Measurements from ENCODE around the gene AQP2.

Gene AQP2

GRCh38 chr12:49973361-49973830 lies 22.9 kb downstream of the AQP2 start:
- H3K27ac Mint-ChIP-seq: no peak overlapping the region
- no peak for ATAC-seq
- no peak overlapping the region for H3K4me3 Mint-ChIP-seq
- no peaks in the 10 kb centered on the region for H3K36me3 Mint-ChIP-seq (ENCODE audit: low read depth)
- H3K4me1 Mint-ChIP-seq: no peaks in the 10 kb centered on the region
- H3K27me3 Mint-ChIP-seq: peaks cover 6% of the 10 kb centered on the region
- H3K9me3 Mint-ChIP-seq: no peaks in the 10 kb centered on the region
- DNase-seq: no peak

GRCh38 chr12:49974231-49974675 lies 23.7 kb downstream of the AQP2 start:
- Mint-ChIP-seq H3K4me3 (no peak overlapping the region), H3K4me1 (no peaks in the 10 kb centered on the region), H3K9me3 (no peaks in the 10 kb centered on the region), H3K27ac (no peak overlapping the region), H3K36me3 (ENCODE audit: low read depth) (no peaks in the 10 kb centered on the region), H3K27me3 (no peaks in the 10 kb centered on the region)
- DNase-seq (no peak), ATAC-seq (no peak)

GRCh38 chr12:49974677-49975317 lies 24.3 kb downstream of the AQP2 start:
- Mint-ChIP-seq H3K27ac (no peak overlapping the region), H3K9me3 (no peaks in the 10 kb centered on the region), H3K4me3 (no peak overlapping the region), H3K36me3 (ENCODE audit: low read depth) (no peaks in the 10 kb centered on the region), H3K27me3 (no peaks in the 10 kb centered on the region), H3K4me1 (no peaks in the 10 kb centered on the region)
- no peak for DNase-seq
- no peak for ATAC-seq

- H3K4me3 Mint-ChIP-seq: no peak overlapping the region
- ATAC-seq (no peak), DNase-seq (no peak)
- H3K27me3 Mint-ChIP-seq: no peaks in the 10 kb centered on the region
- no peak overlapping the region for H3K27ac Mint-ChIP-seq
- no peaks in the 10 kb centered on the region for H3K36me3 Mint-ChIP-seq (ENCODE audit: low read depth)
- no peaks in the 10 kb centered on the region for H3K4me1 Mint-ChIP-seq
- H3K9me3 Mint-ChIP-seq: no peaks in the 10 kb centered on the region
Measured at GRCh38 chr12:49975318-49975761, 24.8 kb downstream of the AQP2 start.

GRCh38 chr12:49976557-49976956 lies 26.0 kb downstream of the AQP2 start:
- Mint-ChIP-seq H3K9me3 (no peaks in the 10 kb centered on the region), H3K4me1 (no peaks in the 10 kb centered on the region), H3K4me3 (no peak overlapping the region), H3K27me3 (no peaks in the 10 kb centered on the region), H3K36me3 (ENCODE audit: low read depth) (no peaks in the 10 kb centered on the region), H3K27ac (no peak overlapping the region)
- no peak for ATAC-seq
- DNase-seq: no peak

- H3K27me3 Mint-ChIP-seq: no peaks in the 10 kb centered on the region
- DNase-seq (no peak), ATAC-seq (no peak)
- no peak overlapping the region for H3K4me3 Mint-ChIP-seq
- no peaks in the 10 kb centered on the region for H3K9me3 Mint-ChIP-seq
- H3K4me1 Mint-ChIP-seq: no peaks in the 10 kb centered on the region
- no peak overlapping the region for H3K27ac Mint-ChIP-seq
- H3K36me3 Mint-ChIP-seq (ENCODE audit: low read depth): no peaks in the 10 kb centered on the region
Measured at GRCh38 chr12:49978125-49978524, 27.6 kb downstream of the AQP2 start.

GRCh38 chr12:49979016-49979586 lies 28.6 kb downstream of the AQP2 start:
- no peak for DNase-seq
- Mint-ChIP-seq H3K36me3 (ENCODE audit: low read depth) (no peaks in the 10 kb centered on the region), H3K27ac (no peak overlapping the region), H3K4me3 (no peak overlapping the region), H3K27me3 (no peaks in the 10 kb centered on the region), H3K4me1 (no peaks in the 10 kb centered on the region), H3K9me3 (no peaks in the 10 kb centered on the region)
- ATAC-seq: no peak

- no peaks in the 10 kb centered on the region for H3K4me1 Mint-ChIP-seq
- no peaks in the 10 kb centered on the region for H3K27me3 Mint-ChIP-seq
- no peak overlapping the region for H3K4me3 Mint-ChIP-seq
- H3K36me3 Mint-ChIP-seq (ENCODE audit: low read depth): no peaks in the 10 kb centered on the region
- no peak overlapping the region for H3K27ac Mint-ChIP-seq
- no peaks in the 10 kb centered on the region for H3K9me3 Mint-ChIP-seq
- ATAC-seq (no peak), DNase-seq (no peak)
Measured at GRCh38 chr12:49979791-49980190, 29.3 kb downstream of the AQP2 start.

GRCh38 chr12:49980501-49981349 lies 30.2 kb downstream of the AQP2 start:
- Mint-ChIP-seq H3K9me3 (no peaks in the 10 kb centered on the region), H3K27me3 (no peaks in the 10 kb centered on the region), H3K36me3 (ENCODE audit: low read depth) (peaks cover 5% of the 10 kb centered on the region), H3K4me1 (peaks cover under 1% of the 10 kb centered on the region), H3K4me3 (no peak overlapping the region), H3K27ac (no peak overlapping the region)
- DNase-seq (no peak), ATAC-seq (no peak)

- Mint-ChIP-seq H3K27me3 (no peaks in the 10 kb centered on the region), H3K4me1 (peaks cover 12% of the 10 kb centered on the region), H3K36me3 (ENCODE audit: low read depth) (peaks cover 9% of the 10 kb centered on the region), H3K4me3 (no peak overlapping the region), H3K27ac (no peak overlapping the region), H3K9me3 (no peaks in the 10 kb centered on the region)
- DNase-seq: no peak
- no peak for ATAC-seq
Measured at GRCh38 chr12:49982246-49983087, 31.9 kb downstream of the AQP2 start.

- no peak overlapping the region for H3K27ac Mint-ChIP-seq
Measured at GRCh38 chr12:49983892-49984291, 33.4 kb downstream of the AQP2 start.

GRCh38 chr12:49984476-49985359 lies 34.2 kb downstream of the AQP2 start:
- Mint-ChIP-seq H3K4me3 (no peak overlapping the region), H3K36me3 (ENCODE audit: low read depth) (peaks cover 22% of the 10 kb centered on the region), H3K27me3 (no peaks in the 10 kb centered on the region), H3K9me3 (no peaks in the 10 kb centered on the region), H3K4me1 (peaks cover 12% of the 10 kb centered on the region), H3K27ac (no peak overlapping the region)
- no peak for DNase-seq
- ATAC-seq: no peak

More at GRCh38 chr12:49983892-49984291, 33.4 kb downstream of the AQP2 start:
- H3K27me3 Mint-ChIP-seq: no peaks in the 10 kb centered on the region
- H3K9me3 Mint-ChIP-seq: no peaks in the 10 kb centered on the region
- peaks cover 12% of the 10 kb centered on the region for H3K4me1 Mint-ChIP-seq
- DNase-seq: no peak
- peaks cover 19% of the 10 kb centered on the region for H3K36me3 Mint-ChIP-seq (ENCODE audit: low read depth)
- no peak overlapping the region for H3K4me3 Mint-ChIP-seq
- no peak for ATAC-seq

GRCh38 chr12:49985981-49986380 lies 35.4 kb downstream of the AQP2 start:
- peaks cover 12% of the 10 kb centered on the region for H3K4me1 Mint-ChIP-seq
- H3K36me3 Mint-ChIP-seq (ENCODE audit: low read depth): peaks cover 32% of the 10 kb centered on the region
- no peaks in the 10 kb centered on the region for H3K27me3 Mint-ChIP-seq
- H3K4me3 Mint-ChIP-seq: no peak overlapping the region
- H3K9me3 Mint-ChIP-seq: no peaks in the 10 kb centered on the region
- ATAC-seq (peak; percentile 90), DNase-seq (no peak)
- H3K27ac Mint-ChIP-seq: no peak overlapping the region
